GM12874 (cell line): Measurements from ENCODE around the gene FADS6.

Experiments used
- CTCF ChIP-seq: IDR thresholded peaks from 2 replicates; pipeline ENCODE4 v1.5.1; 2011; ENCODE audit warnings: low read depth, mild to moderate bottlenecking, control low read depth, low read length, moderate library complexity; ENCODE audit not compliant: insufficient read depth

Gene FADS6

GRCh38 chr17:74918906-74919305, 25.5 kb upstream of the FADS6 start:
- no peak for TF ChIP-seq CTCF

GRCh38 chr17:74917430-74917829, 24.0 kb upstream of the FADS6 start:
- no peak for TF ChIP-seq CTCF

GRCh38 chr17:74916851-74917199, 23.4 kb upstream of the FADS6 start:
- TF ChIP-seq CTCF: no peak

GRCh38 chr17:74916136-74916850, 22.9 kb upstream of the FADS6 start:
- no peak for TF ChIP-seq CTCF

- TF ChIP-seq CTCF: no peak
Observed at GRCh38 chr17:74907012-74907411, 13.6 kb upstream of the FADS6 start.

GRCh38 chr17:74904687-74905409, 11.4 kb upstream of the FADS6 start:
- TF ChIP-seq CTCF: no peak

- TF ChIP-seq CTCF: no peak
Observed at GRCh38 chr17:74903671-74904070, 10.2 kb upstream of the FADS6 start.
